ENCODE measurements around the gene C17orf67.
"Not testable (repeated sequence)": the region's sequence is repeated elsewhere in the genome, so short reads cannot be mapped to it uniquely, and the experiment has no call there.

Gene C17orf67

DNA sequence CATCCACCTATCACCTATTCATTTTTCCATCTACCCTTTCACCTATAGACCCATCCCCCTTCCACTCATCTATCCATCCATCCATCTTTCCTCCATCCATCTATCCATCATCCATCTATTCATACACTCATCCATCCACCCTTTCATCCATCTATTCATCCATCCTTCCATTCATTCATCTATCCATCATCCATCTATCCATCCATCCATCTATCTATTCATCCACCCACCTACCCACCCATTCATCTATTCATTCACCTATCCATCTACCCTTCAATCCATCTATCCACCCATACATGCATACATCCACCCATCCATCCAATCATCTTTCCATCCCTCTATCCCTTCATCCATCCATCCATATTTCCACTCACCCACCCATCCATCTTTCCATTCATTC is 63.3 kb downstream of the C17orf67 start:
- DNase-seq, result no peak

DNA sequence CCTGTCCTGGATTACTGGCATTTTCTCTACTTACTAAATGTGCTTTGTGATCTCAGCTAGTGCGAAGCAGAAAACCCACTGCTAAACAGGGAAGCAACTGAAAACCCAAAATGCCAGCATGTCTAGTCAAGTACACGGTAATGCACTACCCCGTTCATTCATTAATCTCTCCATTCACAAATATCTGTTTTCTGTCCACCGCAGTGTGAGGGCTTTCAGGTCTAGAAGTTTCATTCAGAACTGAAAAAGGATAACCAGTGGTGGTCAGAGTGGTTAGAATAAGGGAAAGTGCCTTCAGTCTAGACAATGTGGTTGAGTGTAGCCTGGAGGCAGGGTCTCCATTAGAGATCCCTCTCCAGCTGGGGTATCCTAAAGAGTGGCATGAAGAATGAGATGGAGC is 68.3 kb downstream of the C17orf67 start:
- DNase-seq, result no peak

GRCh38 chr17:56762988-56763387 is 70.7 kb downstream of the C17orf67 start:
- DNase-seq, result no peak

GRCh38 chr17:56762144-56762543 is 71.6 kb downstream of the C17orf67 start:
- DNase-seq, result no peak

DNA sequence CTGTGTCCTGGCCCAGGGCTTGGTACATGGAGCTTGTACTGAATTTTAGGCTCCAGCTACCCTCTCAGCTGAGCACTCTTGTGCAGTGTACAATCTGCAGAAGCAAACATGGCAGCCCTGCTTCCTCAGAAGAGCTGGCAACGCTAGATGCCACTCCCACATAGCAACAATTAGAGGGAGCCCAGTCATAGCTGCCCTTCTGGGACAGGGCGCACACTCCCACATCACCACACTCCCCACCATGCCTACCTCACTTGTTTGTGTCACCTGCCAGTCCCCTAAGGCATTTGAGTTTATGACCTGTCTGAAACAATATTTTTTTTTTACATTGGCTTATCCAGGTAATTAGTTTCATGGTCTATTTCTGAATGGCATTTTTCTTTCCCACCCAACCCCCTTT is 72.3 kb downstream of the C17orf67 start:
- no peak for DNase-seq

GRCh38 chr17:56757611-56758010 is 76.1 kb downstream of the C17orf67 start:
- DNase-seq, result not testable (repeated sequence)

GRCh38 chr17:56756536-56756935 is 77.2 kb downstream of the C17orf67 start:
- DNase-seq, result no peak

GRCh38 chr17:56755310-56755709 is 78.4 kb downstream of the C17orf67 start:
- DNase-seq, result no peak

DNA sequence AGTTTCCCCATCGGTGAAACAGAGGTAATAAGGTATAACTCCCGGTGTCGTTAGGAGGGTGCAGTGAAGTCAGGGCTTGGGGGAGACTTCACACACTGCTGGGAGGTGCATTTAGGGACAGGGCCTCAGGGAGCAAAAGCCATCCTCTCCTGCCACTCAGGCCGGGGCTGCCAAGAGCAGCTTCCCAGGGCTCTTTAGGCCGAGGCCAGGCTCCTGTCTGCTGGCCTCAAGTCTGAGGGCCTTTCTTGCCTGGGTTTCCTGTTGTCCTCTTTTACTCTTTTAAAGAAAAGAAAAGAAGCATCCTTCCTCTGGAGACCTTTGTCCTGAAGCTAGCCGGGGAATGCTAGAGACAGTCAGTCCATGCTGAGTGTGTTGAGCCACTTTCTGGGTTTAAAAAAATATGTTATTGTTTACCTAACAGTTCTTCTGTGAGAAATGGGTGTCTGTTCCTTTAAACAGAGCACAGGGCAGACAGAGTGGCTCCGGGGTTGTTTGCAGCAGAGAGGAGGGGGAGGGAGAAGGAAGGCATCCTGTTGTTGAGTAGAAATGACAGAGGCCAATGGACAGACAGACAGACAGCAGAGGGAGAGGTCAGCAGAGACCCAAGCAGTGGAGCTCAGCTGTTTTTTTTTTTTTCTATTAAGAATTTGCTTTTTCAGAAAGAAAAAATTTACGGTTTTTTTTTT is 79.1 kb downstream of the C17orf67 start:
- no peak for DNase-seq

DNA sequence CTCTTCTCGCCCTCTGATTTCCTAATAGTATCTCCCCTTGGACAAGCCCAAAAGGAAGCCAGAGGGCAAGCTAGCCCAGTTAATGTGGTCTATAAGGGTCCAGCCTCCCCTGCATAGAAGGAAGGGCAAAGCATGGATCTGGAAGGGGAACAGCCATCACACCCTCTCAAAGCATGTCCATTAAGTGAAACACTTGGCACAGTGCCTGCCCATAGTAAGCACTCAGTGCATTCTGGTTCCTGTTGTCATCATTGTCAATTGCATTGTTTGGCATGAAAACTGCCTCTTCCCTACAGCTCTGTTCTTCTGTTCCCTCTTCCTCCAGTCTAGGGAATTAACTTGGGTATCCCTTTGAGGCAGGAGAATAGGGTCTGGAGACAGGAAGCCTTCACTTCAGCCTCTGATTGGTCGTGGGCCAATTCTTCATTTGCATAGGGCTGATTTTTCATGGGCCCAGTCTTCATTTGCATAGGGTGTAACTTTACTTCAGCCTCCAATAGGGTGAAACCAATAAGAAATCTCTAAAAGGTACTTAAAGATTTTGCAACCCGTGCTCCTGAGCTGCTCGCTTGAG is 81.4 kb downstream of the C17orf67 start:
- no peak for DNase-seq

GRCh38 chr17:56751145-56751738 is 82.5 kb downstream of the C17orf67 start:
- DNase-seq, result no peak

DNA sequence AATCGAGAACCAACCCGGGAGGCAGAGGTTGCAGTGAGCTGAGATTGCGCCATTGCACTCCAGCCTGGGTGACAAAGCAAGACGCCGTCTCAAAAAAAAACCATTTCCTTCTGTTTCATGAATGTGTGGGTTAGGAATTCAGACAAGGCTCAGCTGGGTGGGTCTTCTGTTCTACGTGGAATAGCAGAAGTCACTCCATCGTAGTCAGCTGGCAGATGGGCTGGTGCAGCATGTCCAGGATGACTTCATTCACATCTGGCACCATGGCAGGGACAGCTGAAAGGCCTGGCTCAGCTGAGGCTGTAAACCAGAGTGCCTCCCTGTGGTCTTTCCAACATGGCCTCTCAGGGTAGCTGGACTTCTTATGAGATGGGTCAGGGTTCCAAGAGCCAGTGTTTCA is 89.0 kb downstream of the C17orf67 start:
- no peak for DNase-seq

DNA sequence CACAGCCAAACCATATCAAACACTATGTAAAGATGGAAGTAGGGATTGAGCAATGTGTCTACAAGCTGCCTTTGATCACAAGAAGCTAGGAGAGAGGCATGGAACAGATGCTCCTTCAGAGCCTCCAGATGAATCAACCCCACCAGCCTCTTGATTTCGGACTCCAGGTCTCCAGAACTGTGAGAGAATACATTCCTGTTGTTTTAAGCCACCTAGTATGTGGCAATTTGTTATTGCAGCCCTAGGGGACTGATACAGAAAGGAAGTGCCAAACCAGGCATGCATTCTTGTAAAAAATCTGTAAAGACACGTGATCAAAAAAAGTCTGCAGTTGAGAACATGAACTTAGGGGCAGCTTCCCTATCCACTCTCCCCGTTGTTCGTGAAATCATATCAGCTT is 91.1 kb downstream of the C17orf67 start:
- DNase-seq, result no peak

Data from NCI-H1105 (cell line).